ENCODE data around the gene BICD2.
A peak's percentile ranks its signal among the peaks of the same experiment; 100 is the strongest.

BICD2 gene

GRCh38 chr9:92754091-92754745 lies 10.4 kb downstream of the BICD2 start:
- no peak for DNase-seq (ENCODE audit: low read depth)
- TF ChIP-seq, protein P1, sequence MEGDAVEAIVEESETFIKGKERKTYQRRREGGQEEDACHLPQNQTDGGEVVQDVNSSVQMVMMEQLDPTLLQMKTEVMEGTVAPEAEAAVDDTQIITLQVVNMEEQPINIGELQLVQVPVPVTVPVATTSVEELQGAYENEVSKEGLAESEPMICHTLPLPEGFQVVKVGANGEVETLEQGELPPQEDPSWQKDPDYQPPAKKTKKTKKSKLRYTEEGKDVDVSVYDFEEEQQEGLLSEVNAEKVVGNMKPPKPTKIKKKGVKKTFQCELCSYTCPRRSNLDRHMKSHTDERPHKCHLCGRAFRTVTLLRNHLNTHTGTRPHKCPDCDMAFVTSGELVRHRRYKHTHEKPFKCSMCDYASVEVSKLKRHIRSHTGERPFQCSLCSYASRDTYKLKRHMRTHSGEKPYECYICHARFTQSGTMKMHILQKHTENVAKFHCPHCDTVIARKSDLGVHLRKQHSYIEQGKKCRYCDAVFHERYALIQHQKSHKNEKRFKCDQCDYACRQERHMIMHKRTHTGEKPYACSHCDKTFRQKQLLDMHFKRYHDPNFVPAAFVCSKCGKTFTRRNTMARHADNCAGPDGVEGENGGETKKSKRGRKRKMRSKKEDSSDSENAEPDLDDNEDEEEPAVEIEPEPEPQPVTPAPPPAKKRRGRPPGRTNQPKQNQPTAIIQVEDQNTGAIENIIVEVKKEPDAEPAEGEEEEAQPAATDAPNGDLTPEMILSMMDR (conservative IDR thresholded peaks at IDR 0.05; ENCODE audit: low read length), result no peak
- H3K4me3 ChIP-seq (ENCODE audit: low read length), result no peak overlapping the region

DNA sequence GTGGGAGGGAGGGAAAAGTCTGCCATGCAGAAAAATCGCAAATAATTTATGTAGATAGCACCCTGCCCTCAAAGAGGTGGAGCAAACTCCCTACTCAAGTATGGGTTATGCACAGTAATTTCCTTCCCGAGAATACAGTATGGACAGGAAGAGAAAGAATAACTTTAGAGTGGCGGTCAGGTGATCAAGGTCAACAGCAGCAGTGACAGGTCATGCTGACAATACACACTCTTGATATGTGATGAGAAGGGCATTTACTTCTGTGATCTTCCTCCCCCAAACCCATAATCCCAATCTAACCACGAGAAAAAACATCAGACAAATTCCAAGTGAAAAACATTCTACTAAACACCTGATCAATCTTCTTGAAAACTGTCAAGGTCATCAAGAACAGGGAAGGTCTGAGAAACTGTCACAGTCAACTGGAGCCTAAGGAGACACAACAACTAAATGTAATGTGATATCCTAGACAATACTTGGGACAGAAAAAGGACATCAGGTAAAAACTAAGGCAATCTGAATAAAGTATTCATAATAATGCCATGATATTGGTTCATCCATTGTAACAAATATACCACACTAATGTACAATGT lies 11.7 kb downstream of the BICD2 start:
- TF ChIP-seq, protein P1 (conservative IDR thresholded peaks at IDR 0.05; ENCODE audit: low read length), result no peak
- H3K4me3 ChIP-seq (ENCODE audit: low read length), result no peak overlapping the region
- DNase-seq (ENCODE audit: low read depth), result no peak

DNA sequence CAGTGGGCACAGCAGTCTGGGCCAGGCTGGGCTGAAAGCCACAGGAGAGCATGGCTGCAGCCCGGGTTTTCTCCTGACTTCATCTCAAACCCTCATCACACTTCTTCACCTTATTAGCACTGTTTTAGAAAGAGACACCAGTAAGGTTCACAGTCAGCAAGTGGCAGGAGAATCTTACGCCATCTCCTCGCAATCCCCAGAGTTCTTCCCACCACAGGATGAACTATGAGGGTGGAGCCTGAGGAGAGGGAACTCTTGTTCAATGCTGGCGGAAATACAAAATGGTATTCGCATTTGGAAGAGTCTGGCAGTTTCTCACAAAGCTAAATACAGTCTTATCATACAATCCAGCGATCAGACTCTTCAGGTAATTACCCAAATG lies 14.7 kb downstream of the BICD2 start:
- DNase-seq (ENCODE audit: low read depth), result peak; percentile 48
- no peak overlapping the region for H3K4me3 ChIP-seq (ENCODE audit: low read length)
- TF ChIP-seq, protein P1 (conservative IDR thresholded peaks at IDR 0.05; ENCODE audit: low read length), result no peak

DNA sequence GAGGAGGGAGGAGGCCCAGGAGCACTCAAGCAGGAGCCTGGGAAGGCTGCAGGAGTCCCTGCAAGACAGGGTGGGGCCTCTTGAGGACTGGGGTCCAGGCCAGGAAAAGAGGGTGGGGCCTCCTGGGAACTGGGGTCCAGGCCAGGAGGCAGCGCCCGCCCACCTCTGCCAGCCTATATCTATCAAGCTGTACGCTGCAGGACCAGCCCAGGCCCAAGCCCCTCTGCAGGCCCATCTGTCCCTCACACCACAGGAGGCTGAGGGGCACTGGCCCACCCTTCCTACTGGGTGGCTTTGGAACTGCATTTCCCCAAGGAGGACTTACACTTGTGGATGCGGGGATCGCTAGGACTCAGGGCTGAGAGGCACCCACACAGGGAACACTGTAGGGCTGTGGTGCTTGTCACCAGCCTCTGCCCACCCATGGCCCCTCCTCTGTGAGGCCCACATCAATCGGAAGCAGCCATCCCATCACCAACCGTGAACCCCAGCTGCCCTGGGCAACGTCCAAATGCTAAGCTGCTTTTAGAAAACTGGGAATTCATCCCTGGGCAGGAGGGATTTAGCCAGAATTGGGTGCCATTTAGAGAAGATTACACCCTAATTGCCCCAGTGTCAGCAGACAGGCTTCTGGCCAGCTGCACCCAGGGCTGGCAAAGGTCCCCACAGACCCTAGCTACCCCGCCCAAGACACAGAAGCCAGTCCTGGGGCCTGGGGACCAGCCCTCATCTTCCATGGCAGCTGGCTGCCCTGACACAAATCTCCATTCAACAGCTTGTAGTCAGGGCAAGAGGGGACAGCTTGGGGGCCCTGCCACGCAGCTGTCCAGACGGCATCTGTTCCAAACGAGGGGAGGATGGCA lies 15.3 kb downstream of the BICD2 start:
- TF ChIP-seq, protein P1 (conservative IDR thresholded peaks at IDR 0.05; ENCODE audit: low read length), result 0 out of 2 replicates have a peak, but pooled peaks have one; percentile 4
- no peak overlapping the region for H3K4me3 ChIP-seq (ENCODE audit: low read length)
- DNase-seq (ENCODE audit: low read depth), result no peak

DNA sequence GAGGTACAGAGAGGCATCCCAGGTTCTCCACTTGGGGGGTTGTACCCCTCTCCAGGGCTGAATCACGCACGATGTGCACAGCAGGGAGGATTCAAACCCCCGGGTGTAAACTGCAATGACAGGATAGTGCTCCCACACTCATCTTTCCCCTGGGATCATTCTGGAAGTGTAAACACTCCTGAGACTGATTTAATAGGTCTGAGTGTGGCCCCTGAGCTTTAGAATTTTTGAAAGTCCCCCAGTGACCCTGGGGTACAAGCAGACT lies 16.5 kb downstream of the BICD2 start:
- DNase-seq (ENCODE audit: low read depth), result no peak
- no peak overlapping the region for H3K4me3 ChIP-seq (ENCODE audit: low read length)
- TF ChIP-seq, protein P1 (conservative IDR thresholded peaks at IDR 0.05; ENCODE audit: low read length), result no peak

DNA sequence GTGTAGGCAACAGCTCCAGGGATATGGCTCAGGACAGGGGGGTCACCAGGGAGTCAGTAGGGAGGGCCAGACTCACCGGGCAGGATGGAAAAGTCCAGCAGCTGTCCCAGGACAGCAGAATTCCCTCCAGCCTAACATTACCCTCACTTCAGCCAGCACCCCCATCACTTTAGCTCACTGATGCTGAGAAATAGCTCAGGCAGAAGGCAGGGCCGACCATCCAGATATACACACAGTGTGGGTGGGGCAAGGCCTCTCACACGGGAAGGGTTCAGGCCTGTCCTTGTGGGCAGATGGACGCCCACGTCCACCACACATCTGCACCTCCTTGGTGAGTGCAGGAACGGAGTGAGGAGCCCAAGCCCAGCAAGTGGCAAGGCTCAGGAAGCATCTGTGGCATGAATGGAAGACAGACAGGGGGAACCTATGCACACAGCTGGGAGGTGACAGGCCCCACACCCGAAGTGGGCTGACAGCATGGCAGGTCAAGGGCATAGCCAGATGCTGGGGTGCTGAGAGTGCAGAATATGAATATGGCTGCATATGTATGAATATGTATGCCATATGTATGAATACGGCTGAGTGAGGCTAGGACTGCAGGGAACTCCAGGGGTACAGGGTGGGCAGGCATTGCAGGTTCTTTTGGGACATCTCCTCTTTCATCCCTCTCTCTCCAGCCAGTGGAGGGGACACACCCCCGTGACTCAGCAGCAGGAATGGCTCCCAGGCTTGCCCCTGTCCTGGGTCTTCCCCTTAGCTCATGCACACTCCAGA lies 17.0 kb downstream of the BICD2 start:
- TF ChIP-seq, protein P1 (conservative IDR thresholded peaks at IDR 0.05; ENCODE audit: low read length), result no peak

More for the DNA sequence above, 17.0 kb downstream of the BICD2 start:
- DNase-seq (ENCODE audit: low read depth), result no peak
- H3K4me3 ChIP-seq (ENCODE audit: low read length), result no peak overlapping the region

Measured in AG10803 (cell line).